Subcutaneous abdominal adipose tissue (tissue), 5 donors: ENCODE data around the gene GTSE1.

ENCODE experiments used
- H3K27ac ChIP-seq: one replicate; pipeline ENCODE4 v1.7.0; 2013; ENCODE audit warnings: low read depth, mild to moderate bottlenecking, inconsistent platforms, low read length, moderate library complexity
- H3K27me3 ChIP-seq, 5 donors: one replicate each; pipeline ENCODE4 v1.7.0; 2013; ENCODE audit warnings: low read length in 5 of 5, inconsistent platforms in 1 of 5; ENCODE audit not compliant: control insufficient read depth in 5 of 5, insufficient read depth in 4 of 5
- H3K36me3 ChIP-seq, 5 donors: one replicate each; pipeline ENCODE4 v1.7.0; 2013; ENCODE audit warnings: low read length in 5 of 5; ENCODE audit not compliant: control insufficient read depth in 5 of 5, insufficient read depth in 5 of 5
- H3K4me1 ChIP-seq, 5 donors: one replicate each; pipeline ENCODE4 v1.7.0; 2013; ENCODE audit warnings: low read length in 5 of 5, mild to moderate bottlenecking in 3 of 5, moderate library complexity in 1 of 5; ENCODE audit not compliant: control insufficient read depth in 5 of 5, insufficient read depth in 5 of 5
- H3K4me3 ChIP-seq, 5 donors: one replicate each; pipeline ENCODE4 v1.7.0; 2013; ENCODE audit warnings: low read length in 5 of 5, low read depth in 1 of 5
- H3K9ac ChIP-seq, 5 donors: one replicate each; pipeline ENCODE4 v1.7.0; 2013; ENCODE audit warnings: low read length in 5 of 5, mild to moderate bottlenecking in 4 of 5, moderate library complexity in 3 of 5
- H3K9me3 ChIP-seq, 5 donors: one replicate each; pipeline ENCODE4 v1.7.0; 2013; ENCODE audit warnings: low read length in 5 of 5; ENCODE audit not compliant: control insufficient read depth in 5 of 5
- donor health status: healthy.
- donor health status: healthy.
- donor health status: healthy.
- donor health status: healthy.
- donor health status: healthy.

Gene GTSE1

GRCh38 chr22:46368871-46369715 lies 72.4 kb downstream of the GTSE1 start:
- H3K9ac ChIP-seq: no peak overlapping the region
- no peaks in the 10 kb centered on the region for H3K9me3 ChIP-seq
- no peak overlapping the region for H3K27ac ChIP-seq
- peaks cover 0 to 5% (median 0%) of the 10 kb centered on the region in 5 donors for H3K4me1 ChIP-seq
- H3K4me3 ChIP-seq: no peak overlapping the region
- peaks cover 17 to 37% (median 33%) of the 10 kb centered on the region in 5 donors for H3K27me3 ChIP-seq
- no peaks in the 10 kb centered on the region for H3K36me3 ChIP-seq

GRCh38 chr22:46369716-46370583 lies 73.3 kb downstream of the GTSE1 start:
- Histone ChIP-seq H3K4me3 (no peak overlapping the region), H3K4me1 (peaks cover 0 to 5% (median 0%) of the 10 kb centered on the region in 5 donors), H3K27me3 (peaks cover 17 to 39% (median 27%) of the 10 kb centered on the region in 5 donors), H3K27ac (no peak overlapping the region), H3K36me3 (no peaks in the 10 kb centered on the region), H3K9ac (no peak overlapping the region), H3K9me3 (peaks cover 0 to 2% (median 0%) of the 10 kb centered on the region in 5 donors)

GRCh38 chr22:46370584-46371291 lies 74.1 kb downstream of the GTSE1 start:
- H3K27me3 ChIP-seq: peaks cover 11 to 37% (median 21%) of the 10 kb centered on the region in 5 donors
- H3K9ac ChIP-seq: no peak overlapping the region
- no peak overlapping the region for H3K4me3 ChIP-seq
- H3K27ac ChIP-seq: no peak overlapping the region
- peaks cover 0 to 8% (median 1%) of the 10 kb centered on the region in 5 donors for H3K9me3 ChIP-seq
- peaks cover 0 to 5% (median 0%) of the 10 kb centered on the region in 5 donors for H3K4me1 ChIP-seq
- no peaks in the 10 kb centered on the region for H3K36me3 ChIP-seq

- Histone ChIP-seq H3K36me3 (no peaks in the 10 kb centered on the region), H3K4me3 (no peak overlapping the region), H3K9me3 (peaks cover 0 to 15% (median 5%) of the 10 kb centered on the region in 5 donors), H3K9ac (no peak overlapping the region), H3K27ac (no peak overlapping the region), H3K4me1 (peaks cover 0 to 5% (median 0%) of the 10 kb centered on the region in 5 donors), H3K27me3 (peaks cover 6 to 31% (median 16%) of the 10 kb centered on the region in 5 donors)
Observed at GRCh38 chr22:46371623-46372226, 75.1 kb downstream of the GTSE1 start.

- Histone ChIP-seq H3K27ac (no peak overlapping the region), H3K4me3 (no peak overlapping the region), H3K36me3 (no peaks in the 10 kb centered on the region), H3K4me1 (peaks cover 0 to 4% (median 0%) of the 10 kb centered on the region in 5 donors), H3K9me3 (peaks cover 0 to 18% (median 5%) of the 10 kb centered on the region in 5 donors), H3K9ac (no peak overlapping the region), H3K27me3 (peaks cover 0 to 24% (median 8%) of the 10 kb centered on the region in 5 donors)
Observed at GRCh38 chr22:46372686-46373085, 76.0 kb downstream of the GTSE1 start.

- Histone ChIP-seq H3K27me3 (peaks cover 0 to 19% (median 6%) of the 10 kb centered on the region in 5 donors), H3K9me3 (peaks cover 0 to 18% (median 5%) of the 10 kb centered on the region in 5 donors), H3K4me3 (no peak overlapping the region), H3K4me1 (peaks cover 0 to 4% (median 0%) of the 10 kb centered on the region in 5 donors), H3K36me3 (no peaks in the 10 kb centered on the region), H3K27ac (no peak overlapping the region), H3K9ac (no peak overlapping the region)
Observed at GRCh38 chr22:46373159-46373558, 76.5 kb downstream of the GTSE1 start.

GRCh38 chr22:46373921-46374662 lies 77.4 kb downstream of the GTSE1 start:
- Histone ChIP-seq H3K27ac (no peak overlapping the region), H3K36me3 (no peaks in the 10 kb centered on the region), H3K9ac (no peak overlapping the region), H3K4me1 (peaks cover 0 to 4% (median 0%) of the 10 kb centered on the region in 5 donors), H3K27me3 (peaks cover 0 to 25% (median 8%) of the 10 kb centered on the region in 5 donors), H3K4me3 (no peak overlapping the region), H3K9me3 (peaks cover 0 to 18% (median 5%) of the 10 kb centered on the region in 5 donors)

- no peaks in the 10 kb centered on the region for H3K36me3 ChIP-seq
- H3K9ac ChIP-seq: no peak overlapping the region
- H3K9me3 ChIP-seq: peaks cover 0 to 18% (median 5%) of the 10 kb centered on the region in 5 donors
- H3K4me3 ChIP-seq: no peak overlapping the region
- no peak overlapping the region for H3K27ac ChIP-seq
- H3K27me3 ChIP-seq: peaks cover 0 to 30% (median 12%) of the 10 kb centered on the region in 5 donors
- peaks cover 0 to 4% (median 0%) of the 10 kb centered on the region in 5 donors for H3K4me1 ChIP-seq
Observed at GRCh38 chr22:46374663-46375474, 78.2 kb downstream of the GTSE1 start.
